Mesothelial cell of epicardium (in vitro differentiated cells): ENCODE measurements around the gene CHST11. TPM values are rescaled to one million over a fixed set of nuclear protein-coding genes. Genes with fewer than 3 reads are reported as not detected.

Experiments
- DNase-seq, 2 experiments: peaks; one replicate each; pipeline ENCODE4 v3.0.0; 2021; ENCODE audit warnings: low spot score in 2 of 2; ENCODE audit not compliant: unreplicated experiment in 2 of 2
- H3K27ac Mint-ChIP-seq: 2 replicates; pipeline ENCODE4 v1.8.0; 2021; ENCODE audit warnings: mixed read lengths
- H3K27me3 Mint-ChIP-seq: 2 replicates; pipeline ENCODE4 v1.8.0; 2021; ENCODE audit warnings: low read depth, mixed read lengths
- H3K36me3 Mint-ChIP-seq: 2 replicates; pipeline ENCODE4 v1.8.0; 2021; ENCODE audit warnings: mixed read lengths
- H3K4me1 Mint-ChIP-seq: 2 replicates; pipeline ENCODE4 v1.8.0; 2021; ENCODE audit warnings: mixed read lengths
- H3K4me3 Mint-ChIP-seq: 2 replicates; pipeline ENCODE4 v1.8.0; 2021; ENCODE audit warnings: mild to moderate bottlenecking, moderate library complexity, mixed read lengths
- H3K9me3 Mint-ChIP-seq: 2 replicates; pipeline ENCODE4 v1.8.0; 2021; ENCODE audit warnings: mixed read lengths
- CTCF ChIP-seq: fragments of 200-600 bp; sonication (generic); IDR thresholded peaks from one replicate; pipeline ENCODE4 v1.5.0; 2021; ENCODE audit warnings: antibody characterized with exemption; ENCODE audit not compliant: unreplicated experiment
- total RNA-seq: library from RNA; stranded (reverse); gene quantifications from 3 replicates; pipeline ENCODE4 v1.2.1, GENCODE V29; 2021

CHST11 gene
- total RNA-seq, 1 donor from 2014 or later: 15.0 TPM

GRCh38 chr12:104659058-104659457, 202.3 kb downstream of the CHST11 start:
- peaks cover 95% of the 10 kb centered on the region for H3K27me3 Mint-ChIP-seq

GRCh38 chr12:104662203-104662602, 205.5 kb downstream of the CHST11 start:
- H3K36me3 Mint-ChIP-seq: no peaks in the 10 kb centered on the region

More at GRCh38 chr12:104659058-104659457, 202.3 kb downstream of the CHST11 start:
- Mint-ChIP-seq H3K4me1 (no peaks in the 10 kb centered on the region), H3K27ac (no peak overlapping the region), H3K9me3 (no peaks in the 10 kb centered on the region), H3K4me3 (no peak overlapping the region), H3K36me3 (no peaks in the 10 kb centered on the region)
- DNase-seq: no peak
- no peak for TF ChIP-seq CTCF

GRCh38 chr12:104662908-104663307, 206.2 kb downstream of the CHST11 start:
- peaks cover 94% of the 10 kb centered on the region for H3K27me3 Mint-ChIP-seq
- DNase-seq: no peak
- no peak for TF ChIP-seq CTCF
- no peak overlapping the region for H3K27ac Mint-ChIP-seq
- H3K4me3 Mint-ChIP-seq: no peak overlapping the region
- no peaks in the 10 kb centered on the region for H3K36me3 Mint-ChIP-seq
- no peaks in the 10 kb centered on the region for H3K9me3 Mint-ChIP-seq
- peaks cover under 1% of the 10 kb centered on the region for H3K4me1 Mint-ChIP-seq

More at GRCh38 chr12:104662203-104662602, 205.5 kb downstream of the CHST11 start:
- H3K4me3 Mint-ChIP-seq: no peak overlapping the region
- H3K27me3 Mint-ChIP-seq: peaks cover 94% of the 10 kb centered on the region
- no peaks in the 10 kb centered on the region for H3K4me1 Mint-ChIP-seq
- TF ChIP-seq CTCF: no peak
- no peaks in the 10 kb centered on the region for H3K9me3 Mint-ChIP-seq
- no peak for DNase-seq
- H3K27ac Mint-ChIP-seq: no peak overlapping the region

- no peak for DNase-seq
- H3K9me3 Mint-ChIP-seq: no peaks in the 10 kb centered on the region
- no peak for TF ChIP-seq CTCF
- peaks cover 15% of the 10 kb centered on the region for H3K4me1 Mint-ChIP-seq
- no peak overlapping the region for H3K4me3 Mint-ChIP-seq
- peaks cover 91% of the 10 kb centered on the region for H3K27me3 Mint-ChIP-seq
- no peaks in the 10 kb centered on the region for H3K36me3 Mint-ChIP-seq
- H3K27ac Mint-ChIP-seq: no peak overlapping the region
Measured at GRCh38 chr12:104664351-104664750, 207.6 kb downstream of the CHST11 start.

- Mint-ChIP-seq H3K4me3 (no peak overlapping the region), H3K9me3 (no peaks in the 10 kb centered on the region), H3K27ac (no peak overlapping the region), H3K36me3 (no peaks in the 10 kb centered on the region), H3K27me3 (peaks cover 90% of the 10 kb centered on the region), H3K4me1 (peaks cover 21% of the 10 kb centered on the region)
- DNase-seq: no peak
- no peak for TF ChIP-seq CTCF
Measured at GRCh38 chr12:104665296-104665695, 208.5 kb downstream of the CHST11 start.

DNA sequence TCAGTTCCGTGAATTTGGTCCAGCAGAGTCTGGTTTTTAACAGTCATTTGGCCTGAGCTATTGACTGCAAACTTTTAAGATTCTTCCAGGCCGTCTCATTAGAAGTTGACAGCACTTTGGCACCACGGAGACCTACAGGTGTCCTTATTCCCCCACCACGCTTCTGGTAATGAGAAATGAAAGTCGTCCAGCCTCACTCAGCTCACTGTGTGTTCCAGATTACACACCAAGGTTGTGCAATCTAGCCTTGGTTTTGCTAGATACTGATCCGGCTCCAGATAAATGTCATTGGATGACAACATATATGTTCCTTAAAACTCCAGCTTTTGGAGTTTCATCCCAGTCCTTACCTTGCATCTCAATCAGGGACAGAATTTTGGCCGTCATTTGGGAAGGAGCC, 210.4 kb downstream of the CHST11 start:
- Mint-ChIP-seq H3K4me1 (peaks cover 33% of the 10 kb centered on the region), H3K9me3 (no peaks in the 10 kb centered on the region), H3K4me3 (no peak overlapping the region), H3K36me3 (no peaks in the 10 kb centered on the region), H3K27me3 (peaks cover 91% of the 10 kb centered on the region), H3K27ac (no peak overlapping the region)
- no peak for DNase-seq
- no peak for TF ChIP-seq CTCF
